GM15510 (cell line): ENCODE data around the gene FLT4.

Source experiments
- POLR2A ChIP-seq: IDR thresholded peaks from 3 replicates; pipeline ENCODE4 v1.6.1; 2011; ENCODE audit warnings: borderline replicate concordance; ENCODE audit not compliant: insufficient read length; ENCODE audit errors: extremely low read depth

The FLT4 gene

DNA sequence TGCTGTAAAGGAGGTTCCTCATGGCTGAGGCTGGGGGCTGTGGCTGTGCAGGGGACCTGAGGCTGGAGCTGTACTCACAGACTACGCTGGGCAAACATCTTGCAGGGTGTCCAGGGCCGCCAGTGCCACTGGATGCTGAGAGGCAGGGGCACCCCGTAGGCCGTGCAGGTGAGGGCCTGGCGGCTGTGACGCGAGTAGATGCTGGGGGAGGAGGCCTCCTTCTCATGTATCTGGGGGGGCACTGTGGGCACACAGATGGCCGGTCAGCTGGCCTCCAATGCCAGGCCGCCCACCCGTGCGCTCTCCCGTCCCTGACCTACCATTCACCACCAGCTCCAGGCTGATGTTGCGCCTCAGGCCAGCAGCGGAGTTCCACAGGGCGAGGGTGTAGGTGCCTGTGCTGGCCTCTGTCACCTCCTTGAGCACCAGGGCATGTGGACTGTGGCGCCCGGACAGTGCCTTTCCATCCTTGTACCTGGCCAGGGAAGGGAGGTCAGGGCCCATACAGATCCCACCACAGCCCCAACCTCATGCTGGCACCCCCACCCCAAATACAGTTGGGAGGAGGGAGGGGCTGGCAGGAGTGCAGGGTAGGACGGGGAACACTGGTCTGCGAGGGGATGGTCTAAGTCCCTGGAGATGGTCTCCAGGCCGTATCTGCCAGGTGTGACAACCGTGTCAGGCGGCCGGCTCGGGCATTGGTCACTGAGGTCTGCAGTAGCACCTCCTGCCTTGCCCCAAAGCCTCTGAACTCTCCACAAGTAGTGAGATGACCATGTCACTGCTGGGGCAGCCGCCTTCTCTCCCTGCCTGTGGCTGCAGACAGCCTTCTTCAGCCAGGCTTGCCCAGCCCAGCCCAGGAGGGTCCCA is 23.4 kb downstream of the FLT4 start:
- TF ChIP-seq POLR2A: no peak

DNA sequence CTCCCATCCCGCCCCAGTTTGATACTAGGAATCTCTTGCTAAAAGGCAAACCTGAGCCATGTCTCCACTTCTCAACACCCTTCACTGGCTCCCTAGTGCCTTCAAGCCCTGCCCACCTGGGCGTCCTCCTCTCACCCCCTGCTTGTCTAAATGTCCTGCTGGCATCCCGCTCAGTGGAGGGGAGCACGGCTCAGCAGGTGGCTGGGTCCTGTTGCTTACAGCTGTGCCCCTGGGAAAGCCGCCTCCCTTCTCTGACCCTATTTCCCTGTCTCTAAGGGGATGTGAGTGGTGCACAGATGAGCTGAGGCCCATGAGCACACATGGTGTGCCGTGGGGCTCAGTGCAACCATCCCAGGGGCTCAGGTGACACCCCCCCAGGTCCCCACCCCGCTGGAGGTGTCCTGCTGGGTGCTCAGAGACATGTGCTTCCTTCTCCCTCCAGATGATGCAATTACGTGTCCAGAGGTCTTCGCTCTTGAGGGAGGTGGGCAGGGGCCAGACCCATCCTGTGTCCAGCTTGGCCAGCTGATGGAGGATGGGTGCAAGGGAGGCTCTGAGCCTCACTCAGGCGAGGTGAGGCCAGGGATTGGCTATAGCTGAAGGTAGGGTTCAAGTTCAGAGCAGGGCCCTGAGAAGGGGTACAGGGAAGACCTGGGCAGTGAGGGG is 24.1 kb downstream of the FLT4 start:
- TF ChIP-seq POLR2A: no peak

DNA sequence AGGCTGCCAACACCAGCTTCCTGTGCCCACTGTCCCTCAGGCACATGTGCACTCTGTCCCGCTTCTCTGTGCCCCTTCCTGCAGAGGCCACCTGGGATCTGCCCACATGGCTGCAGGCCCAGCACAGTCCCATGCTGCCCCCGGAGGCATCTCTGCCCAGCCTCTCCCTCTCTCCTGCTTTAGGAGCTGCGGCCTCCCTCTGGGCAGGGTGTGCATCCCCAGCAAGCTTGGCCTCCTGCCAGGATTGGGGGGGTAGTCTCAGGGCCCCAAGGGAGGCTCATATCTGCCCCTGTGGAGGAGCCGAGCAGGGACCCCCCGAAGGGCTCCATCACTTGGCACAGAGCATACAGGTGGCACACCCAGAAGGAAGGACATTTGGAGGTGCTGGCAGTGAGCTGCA is 24.8 kb downstream of the FLT4 start:
- TF ChIP-seq POLR2A: no peak

DNA sequence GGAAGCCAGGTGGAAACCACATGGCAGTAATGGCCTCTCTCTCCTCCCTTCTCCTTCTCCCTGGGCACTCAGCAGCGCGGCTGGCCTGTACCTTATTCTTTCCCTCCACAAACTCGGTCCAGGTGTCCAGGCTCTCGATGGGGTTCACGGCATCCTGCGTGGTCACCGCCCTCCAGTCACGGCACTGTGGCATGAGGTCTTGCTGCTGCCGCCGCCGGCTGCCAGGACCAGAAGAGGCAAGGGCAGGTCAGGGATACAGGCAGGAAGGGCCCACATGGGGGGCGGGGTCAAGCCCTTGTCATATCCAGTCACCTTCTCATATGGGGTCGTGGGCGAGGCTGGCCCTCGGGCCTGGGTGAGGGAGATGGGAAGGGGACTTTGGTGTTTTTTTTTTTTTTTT is 25.6 kb downstream of the FLT4 start:
- no peak for TF ChIP-seq POLR2A

DNA sequence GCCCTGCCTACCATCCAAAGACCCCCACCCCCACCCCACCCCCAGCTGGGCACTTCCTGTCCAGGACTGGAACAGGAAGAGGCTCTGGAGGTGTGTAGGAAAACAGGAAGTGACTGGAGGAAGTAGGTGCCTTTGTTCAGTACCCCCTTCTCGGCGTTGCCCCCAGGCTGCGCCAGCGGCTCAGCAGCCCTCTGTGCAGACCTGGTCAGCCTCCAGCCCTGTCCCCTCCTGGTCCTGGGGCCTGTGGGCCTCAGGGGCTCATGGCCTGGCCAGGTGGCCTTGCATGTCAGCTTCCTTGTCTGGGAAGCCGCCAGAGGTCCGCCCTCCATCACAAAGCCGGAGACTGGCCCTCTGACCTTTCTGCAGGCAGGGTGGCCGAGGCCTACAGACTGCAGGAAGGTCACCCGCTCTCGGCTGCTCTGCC is 26.0 kb downstream of the FLT4 start:
- TF ChIP-seq POLR2A: no peak

DNA sequence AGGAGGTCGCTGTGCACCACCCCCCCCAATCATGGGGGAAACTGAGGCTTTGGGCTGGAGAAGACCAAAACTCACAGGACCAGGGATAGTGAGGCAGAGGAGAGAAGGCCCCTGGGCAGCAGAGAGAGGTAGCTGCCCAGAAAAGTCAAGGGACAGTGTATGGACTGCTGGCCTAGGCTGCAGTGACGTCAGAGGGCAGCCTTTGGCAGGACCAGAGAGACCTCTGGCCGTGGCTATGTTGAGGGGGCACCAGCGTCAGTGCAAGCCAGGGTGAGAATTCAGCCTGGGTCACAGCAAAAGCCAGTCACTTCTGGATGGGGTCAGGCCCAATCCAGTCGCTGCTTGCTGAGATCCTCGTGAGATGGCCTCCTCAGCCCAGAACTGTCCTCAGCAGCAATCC is 26.5 kb downstream of the FLT4 start:
- no peak for TF ChIP-seq POLR2A

DNA sequence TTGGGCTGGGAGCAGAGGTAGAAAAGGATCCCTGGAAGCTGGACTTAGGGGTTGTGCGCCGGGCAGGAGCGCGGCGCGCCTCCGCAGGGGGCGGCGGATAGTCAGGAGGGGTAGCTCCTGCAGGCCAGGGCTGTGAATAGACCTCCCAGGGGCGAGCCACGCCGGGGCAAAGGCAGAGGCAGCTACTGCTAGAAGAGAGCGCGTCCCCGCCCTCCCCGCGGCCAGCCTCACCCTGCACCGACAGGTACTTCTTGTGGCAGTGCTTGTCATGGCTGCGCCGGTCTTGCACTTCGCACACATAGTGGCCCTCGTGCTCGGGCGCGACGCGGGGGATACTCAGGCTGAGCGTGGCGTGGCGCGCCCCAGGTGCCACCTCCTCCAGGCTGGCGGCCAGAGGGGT is 28.1 kb downstream of the FLT4 start:
- no peak for TF ChIP-seq POLR2A

DNA sequence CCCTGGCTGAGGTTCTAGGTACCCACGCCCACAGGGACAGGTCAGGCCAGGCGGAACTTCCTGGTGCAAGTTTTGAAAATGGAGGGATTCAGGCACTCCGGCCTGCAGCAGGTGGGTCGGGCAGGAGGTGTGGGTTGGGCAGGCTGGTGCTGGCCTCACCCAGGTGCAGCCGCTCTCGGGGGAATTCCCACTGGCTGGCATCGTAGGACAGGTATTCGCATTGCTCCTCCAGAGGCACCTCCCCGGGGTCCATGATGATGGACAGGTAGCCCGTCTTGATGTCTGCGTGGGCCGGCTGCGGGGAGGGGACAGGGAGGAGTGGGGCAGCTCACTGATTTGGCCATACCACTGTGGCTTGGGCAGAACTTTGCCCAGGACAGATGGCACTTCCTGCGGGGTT is 29.4 kb downstream of the FLT4 start:
- no peak for TF ChIP-seq POLR2A

DNA sequence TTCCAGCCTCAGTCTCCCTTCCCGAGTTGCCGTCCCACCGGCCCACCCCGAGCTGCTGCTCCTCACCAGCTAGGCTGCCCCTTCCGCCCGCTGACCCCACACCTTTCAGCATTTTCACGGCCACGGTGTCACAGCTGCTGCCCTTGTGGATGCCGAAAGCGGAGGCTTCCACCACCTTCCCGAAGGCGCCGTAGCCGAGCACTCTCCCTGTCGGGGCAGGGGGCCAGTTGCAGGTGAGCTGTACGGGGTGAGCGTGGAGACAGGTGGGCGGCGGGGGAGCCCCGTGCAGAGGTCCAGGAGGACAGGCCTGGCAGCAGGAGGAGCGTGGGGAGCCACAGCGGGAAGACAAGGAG is 29.9 kb downstream of the FLT4 start:
- no peak for TF ChIP-seq POLR2A

DNA sequence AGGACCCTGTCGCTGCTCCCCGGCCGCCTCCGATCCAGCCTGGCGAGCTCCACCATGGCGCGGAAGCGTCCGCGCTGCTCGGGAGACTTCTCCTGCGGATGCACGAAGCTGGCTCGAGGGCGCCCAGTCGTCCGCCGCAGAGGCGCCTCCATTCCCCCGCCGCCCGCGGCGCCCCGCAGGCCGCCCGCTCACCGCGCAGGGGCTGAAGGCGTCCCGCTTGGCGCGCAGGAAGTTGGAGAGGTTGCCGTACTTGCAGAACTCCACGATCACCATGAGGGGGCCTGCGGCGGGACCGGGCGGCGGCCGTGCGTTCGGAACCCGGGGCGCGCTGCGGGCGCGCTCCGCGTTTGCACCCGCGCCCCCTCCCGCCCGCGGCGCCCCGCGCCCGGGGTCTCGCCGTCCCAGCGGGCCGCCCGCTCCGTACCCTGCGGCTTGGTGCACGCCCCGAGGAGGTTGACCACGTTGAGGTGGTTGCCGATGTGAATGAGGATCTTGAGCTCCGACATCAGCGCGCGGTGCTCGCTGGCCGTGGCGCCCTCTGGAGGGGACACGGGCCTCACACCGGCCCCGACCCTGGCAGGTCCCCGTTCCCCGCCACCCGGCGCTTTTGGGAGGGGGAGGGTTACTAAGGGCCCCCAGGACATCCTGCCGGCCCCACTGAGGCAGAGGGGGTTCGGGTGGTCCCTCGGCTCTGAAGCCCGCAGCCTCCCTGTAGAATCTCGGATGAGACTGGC is 30.4 kb downstream of the FLT4 start:
- no peak for TF ChIP-seq POLR2A

DNA sequence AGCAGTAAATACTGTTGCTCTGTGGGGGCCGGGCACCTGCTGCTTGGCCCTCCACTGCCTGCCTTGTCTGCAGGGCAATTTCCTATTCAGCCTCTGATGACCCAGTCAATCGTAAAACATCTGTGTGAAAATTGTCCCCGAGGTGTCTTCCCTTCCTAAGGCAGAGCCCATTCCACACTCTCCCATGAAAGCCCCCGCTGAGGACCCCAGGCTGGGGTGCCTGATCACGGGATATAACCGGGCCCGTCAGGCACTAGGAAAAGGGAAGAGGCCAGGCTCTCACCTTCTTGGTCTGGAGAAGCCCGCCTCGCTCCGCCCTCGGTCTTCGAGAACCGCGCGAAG is 30.9 kb downstream of the FLT4 start:
- no peak for TF ChIP-seq POLR2A

DNA sequence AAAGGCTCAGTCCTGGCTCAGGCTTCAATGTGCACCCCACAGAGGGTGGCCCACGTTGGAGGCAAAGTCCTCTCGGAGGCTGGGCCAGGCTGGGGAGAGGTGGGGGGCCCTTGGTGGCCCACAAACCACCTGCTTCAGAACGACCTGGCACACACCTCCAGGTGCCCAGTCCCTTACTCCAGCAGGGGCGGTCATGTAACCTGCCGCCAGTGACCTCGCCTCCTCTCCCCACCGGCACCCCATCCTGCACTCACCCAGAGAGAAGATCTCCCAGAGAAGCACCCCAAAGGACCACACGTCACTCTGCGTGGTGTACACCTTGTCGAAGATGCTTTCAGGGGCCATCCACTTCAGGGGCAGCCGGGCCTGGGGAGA is 35.6 kb downstream of the FLT4 start:
- TF ChIP-seq POLR2A: no peak

DNA sequence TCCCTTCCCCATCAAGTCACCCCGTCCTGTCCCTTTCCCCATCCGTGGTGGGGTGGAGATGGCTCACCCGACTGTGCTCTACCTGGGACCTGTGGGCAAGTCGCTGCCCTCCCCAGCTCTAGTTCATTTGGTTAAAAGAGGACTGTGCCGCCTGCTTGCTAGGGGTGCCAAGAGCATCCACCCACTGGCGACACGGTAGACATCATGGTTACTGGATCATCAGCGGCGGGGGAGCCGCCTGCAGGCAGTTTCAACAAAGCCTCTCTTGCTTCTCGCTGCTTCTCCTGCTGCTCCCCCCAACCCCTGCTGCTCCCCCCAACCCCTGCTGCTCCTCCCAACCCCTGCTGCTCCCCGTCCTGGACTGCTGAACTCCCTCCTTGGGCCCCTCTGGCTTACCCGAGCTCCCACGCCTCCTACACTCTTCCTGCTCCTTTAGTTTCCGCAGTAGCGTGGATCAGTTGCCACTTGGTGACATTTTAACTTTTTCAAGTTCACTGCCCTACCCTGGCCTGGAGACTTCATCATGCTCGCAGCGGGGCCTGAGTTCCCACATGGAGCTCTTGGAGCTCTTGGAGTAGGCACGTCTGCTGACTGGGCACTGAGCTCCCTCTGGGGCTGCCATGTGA is 36.1 kb downstream of the FLT4 start:
- no peak for TF ChIP-seq POLR2A

DNA sequence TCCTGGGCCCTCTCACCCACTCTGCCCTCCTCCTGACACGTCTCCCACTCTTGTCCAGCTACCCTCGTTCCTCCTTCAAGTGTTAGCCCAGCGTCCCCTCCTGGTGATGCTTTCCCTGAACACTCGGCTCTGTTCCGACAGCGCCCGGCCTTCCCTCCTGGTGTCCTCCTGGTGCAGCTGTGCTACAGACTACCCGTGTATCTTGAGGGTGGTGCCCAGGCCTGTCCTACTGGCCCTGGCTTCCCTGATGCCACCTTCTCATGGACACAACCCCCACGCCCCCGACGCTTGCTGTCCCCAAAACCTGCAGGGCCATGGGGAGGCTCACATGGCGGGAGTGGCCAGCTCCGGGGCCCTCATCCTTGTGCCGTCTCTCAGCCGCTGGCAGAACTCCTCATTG is 36.7 kb downstream of the FLT4 start:
- TF ChIP-seq POLR2A: no peak

DNA sequence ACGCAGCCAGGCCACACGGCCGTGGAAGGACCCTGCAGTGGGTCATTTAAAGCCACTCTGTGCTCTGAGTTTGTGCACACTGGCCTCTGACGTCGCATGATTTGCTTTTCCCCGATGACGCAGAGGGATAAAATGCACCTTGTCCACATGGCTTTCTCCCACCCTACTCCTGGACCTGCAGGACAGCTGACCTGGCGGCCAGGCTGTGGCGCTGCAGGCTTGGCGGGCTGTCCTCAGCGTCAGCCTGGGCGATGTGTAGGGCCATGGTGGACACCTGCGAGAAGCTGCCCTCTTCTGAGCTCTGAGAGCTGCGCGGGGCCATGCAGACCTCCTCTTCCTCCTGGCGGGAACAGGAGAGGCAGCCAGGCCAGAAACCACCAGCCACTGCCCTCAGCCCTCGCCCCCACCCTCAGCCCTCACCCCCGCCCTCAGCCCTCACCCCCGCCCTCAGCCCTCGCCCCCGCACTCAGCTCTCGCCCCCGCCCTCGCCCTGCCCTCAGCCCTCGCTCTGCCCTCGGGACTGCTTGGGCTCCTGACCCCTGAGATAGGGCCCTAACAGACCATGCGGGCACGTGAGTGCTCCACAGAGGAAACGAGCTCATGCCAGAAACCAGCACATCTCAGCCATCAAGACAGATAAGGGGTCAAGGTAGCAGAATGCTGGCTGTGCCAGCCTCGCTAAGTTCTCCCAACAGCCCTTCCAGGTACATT is 38.1 kb downstream of the FLT4 start:
- TF ChIP-seq POLR2A: no peak
